Measurements from ENCODE around the gene TTLL6.
A peak's percentile ranks its signal among the peaks of the same experiment; 100 is the strongest.

Gene TTLL6

GRCh38 chr17:48759288-48759687, 57.7 kb downstream of the TTLL6 start:
- no peak for DNase-seq

- no peak for DNase-seq
These were observed 59.5 kb downstream of the TTLL6 start for GRCh38 chr17:48757524-48757961.

- DNase-seq, result peak; percentile 57 to 81 (median 70)
These were observed 60.2 kb downstream of the TTLL6 start for GRCh38 chr17:48756830-48757251.

GRCh38 chr17:48755356-48755755, 61.7 kb downstream of the TTLL6 start:
- peak; percentile 66 to 89 (median 76) for DNase-seq

- DNase-seq, result no peak
These were observed 62.3 kb downstream of the TTLL6 start for GRCh38 chr17:48754500-48755261.

- DNase-seq, result peak in 1 of 4 experiments; percentile 25
These were observed 63.1 kb downstream of the TTLL6 start for GRCh38 chr17:48753794-48754499.

- no peak for DNase-seq
These were observed 64.4 kb downstream of the TTLL6 start for GRCh38 chr17:48752399-48753288.

GRCh38 chr17:48751733-48752398, 65.2 kb downstream of the TTLL6 start:
- no peak for DNase-seq

GRCh38 chr17:48751172-48751571, 65.9 kb downstream of the TTLL6 start:
- DNase-seq, result no peak

GRCh38 chr17:48749621-48750553, 67.1 kb downstream of the TTLL6 start:
- no peak for DNase-seq

- no peak for DNase-seq
These were observed 68.1 kb downstream of the TTLL6 start for GRCh38 chr17:48748718-48749566.

GRCh38 chr17:48747445-48748363, 69.3 kb downstream of the TTLL6 start:
- DNase-seq, result no peak

GRCh38 chr17:48746916-48747444, 70.0 kb downstream of the TTLL6 start:
- DNase-seq, result no peak

GRCh38 chr17:48745381-48746275, 71.4 kb downstream of the TTLL6 start:
- DNase-seq, result no peak

- DNase-seq, result no peak
These were observed 76.5 kb downstream of the TTLL6 start for GRCh38 chr17:48740537-48740936.

- peak in 2 of 4 experiments; percentile 20 to 38 for DNase-seq
These were observed 78.1 kb downstream of the TTLL6 start for GRCh38 chr17:48738803-48739526.

GRCh38 chr17:48738424-48738802, 78.6 kb downstream of the TTLL6 start:
- DNase-seq, result no peak
